ENCODE results near the gene SLC16A7. TPM values are rescaled to one million over a fixed set of nuclear protein-coding genes. Genes with fewer than 3 reads are reported as not detected.

Gene SLC16A7
- total RNA-seq, 4 donors from 2014 or later, result 16.9 to 45.4 (median 27.1) TPM

- no peaks in the 10 kb centered on the region for H3K27me3 ChIP-seq
- H3K4me1 ChIP-seq, result peaks cover 0 to 11% (median 9%) of the 10 kb centered on the region in 4 donors
- intact Hi-C loops (cut with DNase I), result no loop called here
- no peaks in the 10 kb centered on the region for H3K36me3 ChIP-seq
- TF ChIP-seq POLR2A (IDR thresholded peaks at IDR 0.05; ENCODE audit: low read depth) (no peak), EP300 (IDR thresholded peaks at IDR 0.05) (no peak), POLR2AphosphoS5 (IDR thresholded peaks at IDR 0.05) (no peak), CTCF (IDR thresholded peaks at IDR 0.05) (no peak)
- no peaks in the 10 kb centered on the region for H3K9me3 ChIP-seq
- no peak overlapping the region for H3K27ac ChIP-seq (replicated peaks in 1 of 4)
- no peak overlapping the region for H3K4me3 ChIP-seq
- 69% methylated on average over 2 of the region's 2 CpGs for WGBS
- DNase-seq (ENCODE audit: extremely low spot score), result no peak
Observed at GRCh38 chr12:59664495-59664894, 68.7 kb downstream of the SLC16A7 start.

- no peaks in the 10 kb centered on the region for H3K36me3 ChIP-seq
- H3K4me3 ChIP-seq, result no peak overlapping the region
- H3K4me1 ChIP-seq, result peaks cover 0 to 11% (median 9%) of the 10 kb centered on the region in 4 donors
- no peak overlapping the region for H3K27ac ChIP-seq (replicated peaks in 1 of 4)
- no peaks in the 10 kb centered on the region for H3K27me3 ChIP-seq
- no peak for TF ChIP-seq POLR2AphosphoS5 (IDR thresholded peaks at IDR 0.05)
- no peak for TF ChIP-seq POLR2A (IDR thresholded peaks at IDR 0.05; ENCODE audit: low read depth)
- no peak for TF ChIP-seq EP300 (IDR thresholded peaks at IDR 0.05)
- no peak for TF ChIP-seq CTCF (IDR thresholded peaks at IDR 0.05)
- no peak for DNase-seq (ENCODE audit: extremely low spot score)
- no peaks in the 10 kb centered on the region for H3K9me3 ChIP-seq
- intact Hi-C loops (cut with DNase I), result no loop called here
- 57% methylated on average over 2 of the region's 2 CpGs for WGBS
Observed at GRCh38 chr12:59665701-59666100, 69.9 kb downstream of the SLC16A7 start.

- Histone ChIP-seq H3K4me1 (peaks cover 0 to 11% (median 9%) of the 10 kb centered on the region in 4 donors), H3K36me3 (no peaks in the 10 kb centered on the region), H3K27me3 (no peaks in the 10 kb centered on the region), H3K27ac (replicated peaks in 1 of 4) (no peak overlapping the region), H3K4me3 (no peak overlapping the region), H3K9me3 (no peaks in the 10 kb centered on the region)
- DNase-seq (ENCODE audit: extremely low spot score), result no peak
- WGBS, result 87% methylated on average over 2 of the region's 2 CpGs
- no peak for TF ChIP-seq EP300 (IDR thresholded peaks at IDR 0.05)
- TF ChIP-seq POLR2A (IDR thresholded peaks at IDR 0.05; ENCODE audit: low read depth), result no peak
- no peak for TF ChIP-seq CTCF (IDR thresholded peaks at IDR 0.05)
- TF ChIP-seq POLR2AphosphoS5 (IDR thresholded peaks at IDR 0.05), result no peak
- intact Hi-C loops (cut with DNase I), result no loop called here
Observed at GRCh38 chr12:59668674-59669073, 72.8 kb downstream of the SLC16A7 start.

GRCh38 chr12:59672273-59672672 is 76.4 kb downstream of the SLC16A7 start:
- intact Hi-C loops (cut with DNase I), result no loop called here
- TF ChIP-seq POLR2A (IDR thresholded peaks at IDR 0.05; ENCODE audit: low read depth) (no peak), EP300 (IDR thresholded peaks at IDR 0.05) (no peak), CTCF (IDR thresholded peaks at IDR 0.05) (no peak), POLR2AphosphoS5 (IDR thresholded peaks at IDR 0.05) (no peak)
- Histone ChIP-seq H3K27ac (replicated peaks in 1 of 4) (no peak overlapping the region), H3K4me3 (no peak overlapping the region), H3K27me3 (no peaks in the 10 kb centered on the region), H3K36me3 (no peaks in the 10 kb centered on the region), H3K4me1 (peaks cover 0 to 6% (median 2%) of the 10 kb centered on the region in 4 donors), H3K9me3 (no peaks in the 10 kb centered on the region)
- WGBS, result 97% methylated on average over 2 of the region's 2 CpGs
- no peak for DNase-seq (ENCODE audit: extremely low spot score)

- H3K36me3 ChIP-seq, result no peaks in the 10 kb centered on the region
- intact Hi-C loops (cut with DNase I), result no loop called here
- H3K27ac ChIP-seq (replicated peaks in 1 of 4), result no peak overlapping the region
- H3K27me3 ChIP-seq, result no peaks in the 10 kb centered on the region
- no peaks in the 10 kb centered on the region for H3K9me3 ChIP-seq
- H3K4me3 ChIP-seq, result no peak overlapping the region
- TF ChIP-seq EP300 (IDR thresholded peaks at IDR 0.05), result no peak
- TF ChIP-seq POLR2A (IDR thresholded peaks at IDR 0.05; ENCODE audit: low read depth), result no peak
- no peak for TF ChIP-seq CTCF (IDR thresholded peaks at IDR 0.05)
- no peak for TF ChIP-seq POLR2AphosphoS5 (IDR thresholded peaks at IDR 0.05)
- DNase-seq (ENCODE audit: extremely low spot score), result no peak
- 86% methylated on average over 1 of the region's 1 CpG for WGBS
- H3K4me1 ChIP-seq, result peaks cover 0 to 22% (median 5%) of the 10 kb centered on the region in 4 donors
Observed at GRCh38 chr12:59675461-59675860, 79.6 kb downstream of the SLC16A7 start.
